CD4-positive, alpha-beta T cell treated with Interferon gamma for 1 hour (primary cell): ENCODE data around the gene PCDHB10.
"Not testable (repeated sequence)": the region's sequence is repeated elsewhere in the genome, so short reads cannot be mapped to it uniquely, and the experiment has no call there.

Experiments
- DNase-seq: peaks from one replicate; pipeline ENCODE4 v3.0.0-alpha.2; 2020

PCDHB10 gene

GRCh38 chr5:141192110-141192725 is at the start of gene PCDHB10:
TSS of gene PCDHB10 (plus strand) at chr5:141192353. CDS start at chr5:141192553, 200 bp downstream.
- DNase-seq = no peak

DNA sequence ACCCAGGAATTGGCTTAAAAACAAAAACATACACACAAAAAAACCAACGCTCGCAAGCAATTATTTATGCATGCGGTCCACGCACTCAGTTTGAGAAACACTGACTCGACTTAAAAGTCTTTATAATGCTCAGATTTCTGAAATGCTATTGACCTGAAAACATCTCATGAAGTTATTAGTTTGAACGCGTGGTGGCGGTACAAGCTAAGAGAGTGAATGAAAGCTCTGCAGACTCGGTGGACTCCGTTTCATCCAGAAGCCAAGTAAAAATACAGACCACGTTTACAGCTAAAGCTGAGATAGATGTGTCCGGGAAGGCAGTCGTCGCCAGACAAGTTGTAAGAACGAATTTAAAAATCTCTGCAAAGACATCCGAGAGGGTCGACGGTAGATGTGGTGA is 42.3 kb upstream of the PCDHB10 start, which contains the start of gene PCDHB6:
PCDHB6 (plus strand) TSS at position 246 of the 400 bp plus-strand sequence. CDS start 201 bp downstream, outside the sequence.
- DNase-seq = no peak

GRCh38 chr5:141150224-141150992 is 41.7 kb upstream of the PCDHB10 start:
- no peak for DNase-seq

DNA sequence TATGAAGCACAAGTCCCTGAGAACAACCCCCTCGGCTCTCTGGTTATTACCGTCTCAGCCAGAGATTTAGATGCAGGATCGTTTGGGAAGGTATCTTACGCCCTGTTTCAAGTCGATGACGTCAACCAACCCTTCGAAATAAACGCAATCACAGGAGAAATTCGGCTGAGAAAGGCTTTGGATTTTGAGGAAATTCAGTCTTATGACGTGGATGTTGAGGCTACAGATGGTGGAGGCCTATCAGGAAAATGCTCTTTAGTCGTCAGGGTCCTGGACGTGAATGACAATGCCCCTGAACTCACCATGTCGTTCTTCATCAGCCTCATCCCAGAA is 41.2 kb upstream of the PCDHB10 start:
- DNase-seq = no peak

GRCh38 chr5:141151632-141152031 is 40.5 kb upstream of the PCDHB10 start:
- DNase-seq = not testable (repeated sequence)

DNA sequence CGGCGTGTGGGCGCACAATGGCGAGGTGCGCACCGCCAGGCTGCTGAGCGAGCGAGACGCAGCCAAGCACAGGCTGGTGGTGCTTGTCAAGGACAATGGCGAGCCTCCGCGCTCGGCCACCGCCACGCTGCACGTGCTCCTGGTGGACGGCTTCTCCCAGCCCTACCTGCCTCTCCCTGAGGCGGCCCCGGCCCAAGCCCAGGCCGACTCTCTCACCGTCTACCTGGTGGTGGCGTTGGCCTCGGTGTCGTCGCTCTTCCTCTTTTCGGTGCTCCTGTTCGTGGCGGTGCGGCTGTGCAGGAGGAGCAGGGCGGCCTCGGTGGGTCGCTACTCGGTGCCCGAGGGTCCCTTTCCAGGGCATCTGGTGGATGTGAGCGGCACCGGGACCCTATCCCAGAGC is 40.1 kb upstream of the PCDHB10 start:
- DNase-seq = not testable (repeated sequence)

GRCh38 chr5:141155540-141156374 is 36.4 kb upstream of the PCDHB10 start:
- no peak for DNase-seq

- DNase-seq = not testable (repeated sequence)
Observed at GRCh38 chr5:141157356-141157755, 34.8 kb upstream of the PCDHB10 start.

DNA sequence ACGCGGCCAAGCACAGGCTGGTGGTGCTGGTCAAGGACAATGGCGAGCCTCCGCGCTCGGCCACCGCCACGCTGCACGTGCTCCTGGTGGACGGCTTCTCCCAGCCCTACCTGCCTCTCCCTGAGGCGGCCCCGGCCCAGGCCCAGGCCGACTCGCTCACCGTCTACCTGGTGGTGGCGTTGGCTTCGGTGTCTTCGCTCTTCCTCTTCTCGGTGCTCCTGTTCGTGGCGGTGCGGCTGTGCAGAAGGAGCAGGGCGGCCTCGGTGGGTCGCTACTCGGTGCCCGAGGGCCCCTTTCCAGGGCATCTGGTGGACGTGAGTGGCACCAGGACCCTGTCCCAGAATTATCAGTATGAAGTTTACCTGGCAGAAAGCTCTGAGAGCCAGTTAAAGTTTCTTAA is 34.3 kb upstream of the PCDHB10 start:
- not testable (repeated sequence) for DNase-seq

- DNase-seq = no peak
Observed at GRCh38 chr5:141172381-141173204, 19.6 kb upstream of the PCDHB10 start, which contains the start of gene PCDHB7. TSS of gene PCDHB7 (plus strand) at chr5:141172644. CDS start at chr5:141172836, 192 bp downstream.

- not testable (repeated sequence) for DNase-seq
Observed at GRCh38 chr5:141174291-141175104, 17.7 kb upstream of the PCDHB10 start.

- no peak for DNase-seq
Observed at GRCh38 chr5:141175933-141176332, 16.2 kb upstream of the PCDHB10 start.

- not testable (repeated sequence) for DNase-seq
Observed at GRCh38 chr5:141177577-141178191, 14.5 kb upstream of the PCDHB10 start, which contains the start of gene PCDHB8. TSS of gene PCDHB8 (plus strand) at chr5:141177790. CDS start at chr5:141178035, 245 bp downstream.

GRCh38 chr5:141179371-141179770 is 12.8 kb upstream of the PCDHB10 start:
- not testable (repeated sequence) for DNase-seq

GRCh38 chr5:141179876-141180275 is 12.3 kb upstream of the PCDHB10 start:
- not testable (repeated sequence) for DNase-seq

- no peak for DNase-seq
Observed at GRCh38 chr5:141180313-141180712, 11.8 kb upstream of the PCDHB10 start.

- no peak for DNase-seq
Observed at GRCh38 chr5:141182248-141182647, 9.9 kb upstream of the PCDHB10 start, which contains the start of gene PCDHB16. TSS of gene PCDHB16 (plus strand) at chr5:141182387. CDS start at chr5:141182560, 173 bp downstream.

DNA sequence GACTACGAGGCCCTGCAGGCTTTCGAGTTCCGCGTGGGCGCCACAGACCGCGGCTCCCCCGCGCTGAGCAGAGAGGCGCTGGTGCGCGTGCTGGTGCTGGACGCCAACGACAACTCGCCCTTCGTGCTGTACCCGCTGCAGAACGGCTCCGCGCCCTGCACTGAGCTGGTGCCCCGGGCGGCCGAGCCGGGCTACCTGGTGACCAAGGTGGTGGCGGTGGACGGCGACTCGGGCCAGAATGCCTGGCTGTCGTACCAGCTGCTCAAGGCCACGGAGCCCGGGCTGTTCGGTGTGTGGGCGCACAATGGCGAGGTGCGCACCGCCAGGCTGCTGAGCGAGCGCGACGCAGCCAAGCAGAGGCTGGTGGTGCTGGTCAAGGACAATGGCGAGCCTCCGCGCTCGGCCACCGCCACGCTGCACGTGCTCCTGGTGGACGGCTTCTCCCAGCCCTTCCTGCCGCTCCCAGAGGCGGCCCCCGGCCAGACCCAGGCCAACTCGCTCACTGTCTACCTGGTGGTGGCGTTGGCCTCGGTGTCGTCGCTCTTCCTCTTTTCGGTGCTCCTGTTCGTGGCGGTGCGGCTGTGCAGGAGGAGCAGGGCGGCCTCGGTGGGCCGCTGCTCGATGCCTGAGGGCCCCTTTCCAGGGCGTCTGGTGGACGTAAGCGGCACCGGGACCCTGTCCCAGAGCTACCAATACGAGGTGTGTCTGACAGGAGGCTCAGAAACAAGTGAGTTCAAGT is 7.9 kb upstream of the PCDHB10 start:
- not testable (repeated sequence) for DNase-seq

DNA sequence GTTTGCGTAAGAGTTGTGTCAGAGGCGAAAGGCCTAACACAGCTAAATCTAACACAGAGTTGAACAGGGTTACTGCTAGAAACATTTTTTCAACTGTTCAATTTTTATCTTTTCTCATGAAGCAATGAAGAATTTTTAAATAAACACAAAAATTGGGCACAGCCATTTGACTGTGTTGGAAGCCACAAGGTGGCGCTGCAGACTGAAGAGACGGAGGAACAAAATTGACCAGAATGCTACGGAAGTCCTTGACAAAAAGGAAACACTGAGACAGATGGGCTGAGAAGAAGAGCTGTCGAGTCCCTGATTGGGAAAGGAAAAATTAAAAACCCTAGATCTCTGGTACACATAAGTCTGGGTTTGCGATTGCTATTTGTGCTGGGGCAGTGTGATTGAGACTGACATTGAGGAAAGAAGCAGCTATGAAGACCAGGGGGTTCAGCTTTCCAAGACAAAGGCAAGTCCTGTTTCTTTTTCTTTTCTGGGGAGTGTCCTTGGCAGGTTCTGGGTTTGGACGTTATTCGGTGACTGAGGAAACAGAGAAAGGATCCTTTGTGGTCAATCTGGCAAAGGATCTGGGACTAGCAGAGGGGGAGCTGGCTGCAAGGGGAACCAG is 5.1 kb upstream of the PCDHB10 start, which contains the start of gene PCDHB9:
PCDHB9 (plus strand) TSS at position 265 of the 616 bp plus-strand sequence; CDS start at position 423, 158 bp downstream.
- DNase-seq = no peak
